Neuron (in vitro differentiated cells): Measurements from ENCODE around the gene CPSF6.
"Not testable (repeated sequence)": the region's sequence is repeated elsewhere in the genome, so short reads cannot be mapped to it uniquely, and the experiment has no call there.

Experiments
- H2AFZ ChIP-seq: one replicate; pipeline ENCODE4 v1.6.1; 2013; ENCODE audit warnings: low read depth, mild to moderate bottlenecking, inconsistent platforms, low read length, moderate library complexity
- H3K27me3 ChIP-seq: one replicate; pipeline ENCODE4 v1.6.1; 2013; ENCODE audit warnings: low read length; ENCODE audit not compliant: insufficient read depth
- H3K36me3 ChIP-seq: one replicate; pipeline ENCODE4 v1.6.1; 2013; ENCODE audit warnings: low read length; ENCODE audit not compliant: insufficient read depth
- H3K4me1 ChIP-seq: one replicate; pipeline ENCODE4 v1.6.1; 2013; ENCODE audit warnings: low read length; ENCODE audit not compliant: insufficient read depth
- H3K4me3 ChIP-seq: 2 replicates; pipeline ENCODE4 v1.5.1; 2013; ENCODE audit warnings: mild to moderate bottlenecking, low read length, moderate library complexity
- H3K9me3 ChIP-seq: one replicate; pipeline ENCODE4 v1.6.1; 2013; ENCODE audit warnings: low read length

The CPSF6 gene, protein sequence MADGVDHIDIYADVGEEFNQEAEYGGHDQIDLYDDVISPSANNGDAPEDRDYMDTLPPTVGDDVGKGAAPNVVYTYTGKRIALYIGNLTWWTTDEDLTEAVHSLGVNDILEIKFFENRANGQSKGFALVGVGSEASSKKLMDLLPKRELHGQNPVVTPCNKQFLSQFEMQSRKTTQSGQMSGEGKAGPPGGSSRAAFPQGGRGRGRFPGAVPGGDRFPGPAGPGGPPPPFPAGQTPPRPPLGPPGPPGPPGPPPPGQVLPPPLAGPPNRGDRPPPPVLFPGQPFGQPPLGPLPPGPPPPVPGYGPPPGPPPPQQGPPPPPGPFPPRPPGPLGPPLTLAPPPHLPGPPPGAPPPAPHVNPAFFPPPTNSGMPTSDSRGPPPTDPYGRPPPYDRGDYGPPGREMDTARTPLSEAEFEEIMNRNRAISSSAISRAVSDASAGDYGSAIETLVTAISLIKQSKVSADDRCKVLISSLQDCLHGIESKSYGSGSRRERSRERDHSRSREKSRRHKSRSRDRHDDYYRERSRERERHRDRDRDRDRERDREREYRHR

DNA sequence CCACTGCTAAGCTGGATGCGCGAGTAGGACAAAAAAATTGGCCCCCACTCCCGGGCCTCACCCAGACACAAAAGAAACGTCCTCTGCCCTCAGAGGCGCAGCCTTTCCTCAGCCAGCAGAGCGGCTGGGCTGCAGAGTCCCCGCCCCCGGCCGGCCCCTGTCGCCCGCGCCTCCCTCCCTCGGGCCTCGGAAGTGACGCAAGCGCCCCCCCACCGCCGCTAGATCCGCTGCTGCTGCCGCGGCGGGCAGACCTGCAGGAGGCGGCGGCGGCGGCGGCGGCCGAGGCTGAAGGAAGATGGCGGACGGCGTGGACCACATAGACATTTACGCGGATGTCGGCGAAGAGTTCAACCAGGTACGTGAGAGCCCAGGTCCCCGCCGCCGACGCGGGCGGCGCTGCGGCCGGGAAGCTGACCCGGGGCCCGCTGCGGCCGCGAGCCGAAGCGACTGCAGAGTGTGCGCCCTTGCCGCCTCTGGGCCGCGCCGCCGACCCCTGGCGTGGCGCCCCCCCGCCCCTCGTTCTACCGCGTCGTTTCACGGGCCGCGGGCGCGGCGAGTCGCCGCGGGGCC, at the start of gene CPSF6:
Gene CPSF6 (plus strand): TSS at position 218 of the 570 bp plus-strand sequence. CDS start 78 bp downstream, at position 296.
- H3K4me3 ChIP-seq = peak within 1 kb of the TSS; percentile 100
- no peaks in the 10 kb centered on the region for H3K27me3 ChIP-seq
- peaks cover 20% of the 10 kb centered on the region for H3K4me1 ChIP-seq
- H3K9me3 ChIP-seq = no peaks in the 10 kb centered on the region
- peaks cover 13% of the 10 kb centered on the region for H3K36me3 ChIP-seq
- peak within 1 kb of the TSS; percentile 97 for H2AFZ ChIP-seq

DNA sequence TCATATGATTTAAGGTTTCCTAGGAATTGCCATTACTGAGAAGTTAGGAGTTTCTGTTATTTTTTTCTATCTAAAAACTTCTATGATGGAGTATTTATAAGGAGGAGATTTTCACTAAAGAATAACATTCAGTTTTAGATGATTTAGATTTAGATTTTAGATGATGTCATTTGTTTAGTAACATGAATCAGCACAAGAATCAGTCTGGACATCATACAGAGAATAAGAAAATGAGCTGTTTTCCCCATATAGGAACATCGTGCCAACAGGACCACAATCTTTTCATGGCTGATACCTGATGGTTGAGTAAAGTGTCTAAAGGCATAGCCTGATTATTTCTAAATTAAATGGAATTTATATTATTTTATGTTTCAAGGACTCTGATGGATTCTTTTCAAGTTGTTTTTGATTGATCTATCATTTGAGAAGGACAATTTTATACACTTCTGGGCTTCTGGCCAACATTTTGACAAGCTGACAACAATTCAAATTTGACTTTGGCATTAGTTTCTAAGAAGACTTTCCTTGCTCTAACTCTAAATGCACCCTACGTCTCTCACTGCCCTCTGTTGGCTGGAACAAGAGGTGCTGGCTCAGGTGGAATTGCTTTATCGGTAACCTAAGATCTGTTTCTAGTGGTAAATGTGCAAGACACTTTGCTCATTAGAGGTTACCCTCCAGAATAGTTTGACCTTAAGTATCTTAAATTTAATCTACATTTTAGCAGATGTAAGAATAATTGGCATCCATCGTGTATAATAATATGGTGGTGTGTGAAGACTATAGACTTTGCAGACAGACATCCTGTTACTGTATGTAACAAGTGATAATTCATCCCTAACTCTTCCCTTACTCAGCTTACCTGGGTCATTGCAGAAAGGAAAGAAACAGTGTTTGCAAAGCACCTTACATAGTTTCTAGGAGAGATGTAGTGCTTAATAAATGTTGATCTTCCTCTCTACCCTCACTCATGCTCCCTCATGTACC, 42.8 kb upstream of the CPSF6 start:
- H3K4me1 ChIP-seq = no peaks in the 10 kb centered on the region
- H3K9me3 ChIP-seq = peaks cover 7% of the 10 kb centered on the region
- no peaks in the 10 kb centered on the region for H3K27me3 ChIP-seq
- no peak overlapping the region for H2AFZ ChIP-seq
- H3K36me3 ChIP-seq = no peaks in the 10 kb centered on the region
- no peak overlapping the region for H3K4me3 ChIP-seq

DNA sequence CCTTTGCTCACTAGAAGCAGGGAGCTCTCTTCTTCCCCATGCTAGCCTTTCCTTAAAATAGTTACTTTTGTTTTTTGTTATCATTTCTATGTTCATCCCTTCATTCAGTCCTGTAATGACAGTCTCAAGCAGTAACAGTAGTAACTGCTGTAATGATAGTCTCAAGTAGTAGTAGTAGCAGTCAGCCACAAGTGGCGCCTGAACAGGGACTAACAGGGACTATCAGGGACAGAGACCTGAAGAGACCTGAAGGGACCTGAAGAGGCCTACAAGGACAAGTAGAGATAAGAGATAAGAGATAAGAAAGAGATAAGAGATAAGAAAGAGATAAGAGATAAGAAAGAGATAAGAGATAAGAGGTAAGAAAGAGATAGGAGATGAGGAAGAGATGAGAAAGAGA, 39.4 kb upstream of the CPSF6 start:
- not testable (repeated sequence) for H3K4me3 ChIP-seq, H3K36me3 ChIP-seq, H2AFZ ChIP-seq, H3K9me3 ChIP-seq, H3K4me1 ChIP-seq, H3K27me3 ChIP-seq

DNA sequence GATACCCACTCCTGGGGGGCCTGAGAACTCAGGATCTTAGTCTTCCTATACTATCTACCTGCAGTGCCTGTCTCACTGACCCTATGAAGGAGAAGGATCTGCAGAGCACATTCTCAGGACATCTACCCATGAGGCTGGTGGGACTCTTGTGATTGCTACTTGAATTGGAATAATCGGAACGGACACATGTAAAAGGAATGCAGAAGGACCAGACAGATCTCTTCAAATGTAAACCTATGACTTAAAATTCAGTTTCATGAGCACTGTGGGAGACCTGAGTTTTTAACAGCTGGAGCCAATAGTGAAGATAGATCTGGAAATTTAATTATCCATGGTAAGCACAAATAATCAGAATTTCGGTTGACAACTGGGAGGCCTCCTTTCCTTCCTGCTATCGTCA, 35.2 kb upstream of the CPSF6 start:
- no peaks in the 10 kb centered on the region for H3K4me1 ChIP-seq
- H3K9me3 ChIP-seq = peaks cover under 1% of the 10 kb centered on the region
- no peak overlapping the region for H2AFZ ChIP-seq
- H3K27me3 ChIP-seq = no peaks in the 10 kb centered on the region
- no peak overlapping the region for H3K4me3 ChIP-seq
- no peaks in the 10 kb centered on the region for H3K36me3 ChIP-seq

DNA sequence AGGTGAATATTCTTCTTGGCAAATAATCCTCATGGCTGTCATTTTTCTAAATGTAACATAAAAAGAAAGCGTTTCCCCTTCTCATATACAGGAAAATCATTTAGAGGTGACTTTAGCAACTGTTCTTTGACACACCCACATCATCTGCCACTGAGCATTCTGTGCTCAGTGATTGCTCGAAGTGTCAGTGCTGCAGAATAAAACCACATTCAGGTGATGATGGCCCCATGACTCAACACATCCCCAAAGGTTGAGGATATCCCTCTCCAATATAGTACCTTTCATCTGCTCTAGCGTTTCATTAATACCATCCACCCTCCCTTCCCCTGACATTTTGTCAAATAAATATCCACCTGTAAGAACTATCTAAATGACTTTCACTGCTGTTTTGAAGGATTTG, 28.7 kb upstream of the CPSF6 start:
- H3K36me3 ChIP-seq = no peaks in the 10 kb centered on the region
- H3K4me1 ChIP-seq = no peaks in the 10 kb centered on the region
- no peaks in the 10 kb centered on the region for H3K27me3 ChIP-seq
- H2AFZ ChIP-seq = no peak overlapping the region
- H3K4me3 ChIP-seq = no peak overlapping the region
- H3K9me3 ChIP-seq = no peaks in the 10 kb centered on the region

- no peak overlapping the region for H2AFZ ChIP-seq
- H3K9me3 ChIP-seq = no peaks in the 10 kb centered on the region
- no peaks in the 10 kb centered on the region for H3K4me1 ChIP-seq
- no peak overlapping the region for H3K4me3 ChIP-seq
- no peaks in the 10 kb centered on the region for H3K27me3 ChIP-seq
- H3K36me3 ChIP-seq = no peaks in the 10 kb centered on the region
These were observed 28.2 kb upstream of the CPSF6 start for GRCh38 chr12:69211160-69211559.

- Histone ChIP-seq H3K4me3 (no peak overlapping the region), H3K27me3 (no peaks in the 10 kb centered on the region), H3K9me3 (no peaks in the 10 kb centered on the region), H3K36me3 (no peaks in the 10 kb centered on the region), H2AFZ (no peak overlapping the region), H3K4me1 (no peaks in the 10 kb centered on the region)
These were observed 25.2 kb upstream of the CPSF6 start for GRCh38 chr12:69214169-69214568.

DNA sequence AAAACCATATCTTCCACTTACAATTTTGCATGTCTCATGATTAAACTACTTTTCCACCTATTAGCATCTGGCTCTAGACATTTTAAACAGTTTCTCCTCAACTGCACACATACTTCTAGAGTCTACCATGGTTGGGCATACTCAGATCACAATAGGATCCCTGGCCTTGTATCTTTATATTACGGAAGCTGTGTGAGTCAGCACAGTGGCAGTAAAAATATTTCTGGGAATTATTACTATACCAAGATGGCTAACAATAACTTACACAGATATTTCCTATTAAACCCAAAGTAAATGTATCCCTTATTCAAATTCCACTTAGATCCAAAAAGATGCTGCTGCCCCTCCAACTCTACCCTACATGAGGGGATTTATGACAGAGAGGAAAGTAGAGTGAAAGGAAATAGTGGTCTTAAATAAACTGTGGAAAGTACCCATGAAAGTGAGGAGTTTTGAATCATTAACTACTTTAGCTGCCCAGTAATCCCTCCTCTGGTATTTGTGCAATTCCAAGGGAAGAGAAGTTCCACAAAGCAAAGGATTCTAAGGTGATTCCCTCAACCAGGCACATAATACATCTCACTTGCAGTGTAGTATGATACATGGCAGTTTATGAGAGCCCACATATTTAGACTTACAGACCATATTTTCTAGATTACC, 14.0 kb upstream of the CPSF6 start:
- Histone ChIP-seq H3K4me3 (no peak overlapping the region), H3K27me3 (no peaks in the 10 kb centered on the region)

GRCh38 chr12:69231479-69231878, 7.9 kb upstream of the CPSF6 start:
- H3K9me3 ChIP-seq = peaks cover 4% of the 10 kb centered on the region
- H2AFZ ChIP-seq = no peak overlapping the region
- H3K4me1 ChIP-seq = no peaks in the 10 kb centered on the region
- H3K27me3 ChIP-seq = no peaks in the 10 kb centered on the region
- no peak overlapping the region for H3K4me3 ChIP-seq
- H3K36me3 ChIP-seq = no peaks in the 10 kb centered on the region

More for the DNA sequence above, 14.0 kb upstream of the CPSF6 start:
- Histone ChIP-seq H3K36me3 (no peaks in the 10 kb centered on the region), H2AFZ (no peak overlapping the region), H3K9me3 (no peaks in the 10 kb centered on the region), H3K4me1 (no peaks in the 10 kb centered on the region)

DNA sequence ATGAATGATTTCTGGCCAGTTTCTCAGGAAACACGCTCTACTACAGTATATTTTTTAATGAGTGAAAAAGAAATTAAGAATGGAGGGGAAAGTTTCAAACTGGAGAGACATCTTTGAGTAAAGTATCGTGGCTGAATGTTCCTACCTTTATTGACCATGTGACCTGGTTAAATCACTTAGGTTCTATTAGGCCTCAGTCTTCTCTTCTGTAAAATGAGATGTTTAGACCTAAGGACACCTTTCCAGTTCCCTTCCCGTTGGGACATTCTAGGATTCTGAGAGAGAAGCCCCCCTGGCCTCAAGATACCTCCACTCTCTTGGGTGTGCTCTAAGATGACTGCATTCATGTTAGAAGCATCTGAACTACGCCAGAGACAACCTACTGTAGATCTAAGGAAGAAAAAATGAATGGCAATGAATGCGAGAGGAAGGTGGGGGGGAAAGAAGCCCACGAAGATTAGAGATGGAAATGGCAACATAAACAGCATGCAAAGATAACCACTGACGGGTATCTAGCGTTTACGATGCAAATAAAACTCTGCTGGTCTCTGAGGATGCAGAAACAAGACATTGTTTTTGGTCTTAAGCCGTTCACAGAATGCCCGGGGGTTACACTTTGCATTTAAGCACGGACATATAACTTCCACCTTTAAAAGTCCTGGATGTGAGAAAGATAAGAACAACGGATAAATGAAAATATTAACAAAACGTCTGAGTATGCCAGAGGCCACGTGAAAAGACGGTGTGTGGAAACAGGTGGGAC, 599 bp upstream of the CPSF6 start:
- peak overlapping the region; percentile 97 for H2AFZ ChIP-seq
- peaks cover 20% of the 10 kb centered on the region for H3K4me1 ChIP-seq
- no peaks in the 10 kb centered on the region for H3K9me3 ChIP-seq
- H3K27me3 ChIP-seq = no peaks in the 10 kb centered on the region
- peaks cover 12% of the 10 kb centered on the region for H3K36me3 ChIP-seq
- peak overlapping the region; percentile 100 for H3K4me3 ChIP-seq

GRCh38 chr12:69239922-69240630, 707 bp downstream of the CPSF6 start:
- Histone ChIP-seq H3K27me3 (no peaks in the 10 kb centered on the region), H3K36me3 (peaks cover 17% of the 10 kb centered on the region), H3K9me3 (no peaks in the 10 kb centered on the region), H3K4me3 (peak overlapping the region; percentile 100), H3K4me1 (peaks cover 20% of the 10 kb centered on the region), H2AFZ (peak overlapping the region; percentile 54)
